Esophagus (tissue), 2 donors: ENCODE measurements around the gene HDAC10. TPM values are rescaled to one million over a fixed set of nuclear protein-coding genes. Genes with fewer than 3 reads are reported as not detected.

Experiments
- H3K27ac ChIP-seq, 2 donors: one replicate each; pipeline ENCODE4 v1.5.1; 2013; ENCODE audit warnings: low read depth in 2 of 2, mild to moderate bottlenecking in 2 of 2, inconsistent platforms in 1 of 2, low read length in 1 of 2, moderate library complexity in 1 of 2
- H3K27me3 ChIP-seq, 2 donors: one replicate each; pipeline ENCODE4 v1.6.1; 2013; ENCODE audit warnings: low read length in 2 of 2, control low read depth in 1 of 2, mild to moderate bottlenecking in 1 of 2; ENCODE audit not compliant: insufficient read depth in 2 of 2, control insufficient read depth in 1 of 2
- H3K36me3 ChIP-seq, 2 donors: one replicate each; pipeline ENCODE4 v1.6.1; 2013; ENCODE audit warnings: low read length in 1 of 2; ENCODE audit not compliant: control insufficient read depth in 2 of 2, insufficient read depth in 2 of 2
- H3K4me1 ChIP-seq, 2 donors: one replicate each; pipeline ENCODE4 v1.6.1; 2013; ENCODE audit warnings: low read length in 1 of 2; ENCODE audit not compliant: control insufficient read depth in 2 of 2, insufficient read depth in 2 of 2
- H3K4me3 ChIP-seq, 2 donors: one replicate each; pipeline ENCODE4 v1.5.1; 2013; ENCODE audit warnings: low read length in 2 of 2, mild to moderate bottlenecking in 2 of 2, low read depth in 1 of 2, moderate library complexity in 1 of 2
- H3K9me3 ChIP-seq, 2 donors: one replicate each; pipeline ENCODE4 v1.6.1; 2013; ENCODE audit warnings: mild to moderate bottlenecking in 2 of 2, low read depth in 1 of 2, low read length in 1 of 2, moderate library complexity in 1 of 2; ENCODE audit not compliant: control insufficient read depth in 2 of 2, insufficient read depth in 1 of 2
- WGBS, 2 donors: extraction: QIAGEN DNeasy Blood & Tissue Kit; methylation state at CpG; one replicate each; pipeline ENCODE4 v1.1.7; 2013; 5-methylcytosine and 5-hydroxymethylcytosine counted together
- polyA plus RNA-seq, 2 donors: library from polyadenylated mRNA; stranded (reverse); fragments of 200-250 nt; gene quantifications; one replicate each; pipeline ENCODE4 v1.2.3, GENCODE V29; 2013
- donor health status: healthy with polysubstance abuse.
- donor health status: Bipolar disorder and iron deficiency.

The HDAC10 gene
- polyA plus RNA-seq, 2 donors = 22.0 to 42.4 TPM

- no peak overlapping the region for H3K4me3 ChIP-seq
- H3K27me3 ChIP-seq = no peaks in the 10 kb centered on the region
- H3K27ac ChIP-seq = no peak overlapping the region
- peaks cover 4 to 7% of the 10 kb centered on the region in 2 donors for H3K4me1 ChIP-seq
- no peaks in the 10 kb centered on the region for H3K9me3 ChIP-seq
- peaks cover 23 to 91% of the 10 kb centered on the region in 2 donors for H3K36me3 ChIP-seq
- 95 to 96% methylated on average over 45 of the region's 45 CpGs for WGBS, 2 donors
Observed at GRCh38 chr22:50220603-50221409, 30.3 kb downstream of the HDAC10 start.

GRCh38 chr22:50219800-50220602 lies 31.1 kb downstream of the HDAC10 start:
- no peaks in the 10 kb centered on the region for H3K9me3 ChIP-seq
- H3K27ac ChIP-seq = peak overlapping the region in 1 of 2 donors; percentile 19
- WGBS, 2 donors = 84 to 86% methylated on average over 25 of the region's 25 CpGs
- H3K27me3 ChIP-seq = no peaks in the 10 kb centered on the region
- peaks cover 23 to 90% of the 10 kb centered on the region in 2 donors for H3K36me3 ChIP-seq
- no peak overlapping the region for H3K4me3 ChIP-seq
- H3K4me1 ChIP-seq = peaks cover 4 to 9% of the 10 kb centered on the region in 2 donors

GRCh38 chr22:50218996-50219727 lies 31.9 kb downstream of the HDAC10 start:
- Histone ChIP-seq H3K27ac (no peak overlapping the region), H3K9me3 (no peaks in the 10 kb centered on the region), H3K4me3 (no peak overlapping the region), H3K36me3 (peaks cover 19 to 88% of the 10 kb centered on the region in 2 donors), H3K27me3 (no peaks in the 10 kb centered on the region), H3K4me1 (peaks cover 4 to 9% of the 10 kb centered on the region in 2 donors)
- 71 to 73% methylated on average over 41 to 42 of the region's 42 CpGs for WGBS, 2 donors

GRCh38 chr22:50218153-50218995 lies 32.7 kb downstream of the HDAC10 start:
- H3K36me3 ChIP-seq = peaks cover 14 to 83% of the 10 kb centered on the region in 2 donors
- WGBS, 2 donors = 81 to 84% methylated on average over 42 to 43 of the region's 43 CpGs
- no peak overlapping the region for H3K27ac ChIP-seq
- no peaks in the 10 kb centered on the region for H3K9me3 ChIP-seq
- H3K27me3 ChIP-seq = no peaks in the 10 kb centered on the region
- no peak overlapping the region for H3K4me3 ChIP-seq
- H3K4me1 ChIP-seq = peaks cover 4 to 9% of the 10 kb centered on the region in 2 donors

GRCh38 chr22:50217543-50218152 lies 33.4 kb downstream of the HDAC10 start:
- 83 to 88% methylated on average over 21 of the region's 21 CpGs for WGBS, 2 donors
- no peaks in the 10 kb centered on the region for H3K9me3 ChIP-seq

GRCh38 chr22:50216684-50217520 lies 34.2 kb downstream of the HDAC10 start:
- Histone ChIP-seq H3K4me3 (no peak overlapping the region), H3K27ac (no peak overlapping the region), H3K27me3 (no peaks in the 10 kb centered on the region), H3K4me1 (peaks cover 4 to 9% of the 10 kb centered on the region in 2 donors), H3K9me3 (no peaks in the 10 kb centered on the region), H3K36me3 (peaks cover 14 to 75% of the 10 kb centered on the region in 2 donors)
- whole genome bisulfite sequencing, 2 donors = 93 to 94% methylated on average over 53 to 57 of the region's 57 CpGs

More at GRCh38 chr22:50217543-50218152, 33.4 kb downstream of the HDAC10 start:
- Histone ChIP-seq H3K27ac (no peak overlapping the region), H3K4me1 (peaks cover 4 to 9% of the 10 kb centered on the region in 2 donors), H3K4me3 (no peak overlapping the region), H3K27me3 (no peaks in the 10 kb centered on the region), H3K36me3 (peaks cover 14 to 78% of the 10 kb centered on the region in 2 donors)

GRCh38 chr22:50216055-50216683 lies 34.9 kb downstream of the HDAC10 start:
- Histone ChIP-seq H3K4me3 (no peak overlapping the region), H3K9me3 (no peaks in the 10 kb centered on the region), H3K36me3 (peaks cover 12 to 70% of the 10 kb centered on the region in 2 donors), H3K27ac (no peak overlapping the region), H3K4me1 (peaks cover 4 to 9% of the 10 kb centered on the region in 2 donors), H3K27me3 (no peaks in the 10 kb centered on the region)
- WGBS, 2 donors = 81 to 86% methylated on average over 15 of the region's 15 CpGs
